Lung (tissue), 12 donors: Measurements from ENCODE around the gene RBPMS2. TPM values are rescaled to one million over a fixed set of nuclear protein-coding genes. Genes with fewer than 3 reads are reported as not detected.

Source experiments
- ATAC-seq: fragments of 200-7000 bp; cut with Tn5 transposase; one replicate; pipeline ENCODE4 v1.9.1; 2020; ENCODE audit warnings: moderate number of reproducible peaks; ENCODE audit not compliant: insufficient read depth, low FRiP score
- DNase-seq, 3 donors: peaks; one replicate each; pipeline ENCODE4 v3.0.0-alpha.2; 2013 to 2017
- H3K27ac ChIP-seq, 2 donors: one replicate each; pipeline ENCODE4 v1.5.1; 2013; ENCODE audit warnings: mild to moderate bottlenecking in 2 of 2, moderate library complexity in 2 of 2, control low read depth in 1 of 2, inconsistent platforms in 1 of 2, low read depth in 1 of 2, low read length in 1 of 2
- H3K27me3 ChIP-seq, 3 donors: one replicate each; pipeline ENCODE4 v1.5.1; 2013; ENCODE audit warnings: low read length in 2 of 3; ENCODE audit not compliant: control insufficient read depth in 3 of 3, insufficient read depth in 3 of 3
- H3K36me3 ChIP-seq, 4 donors: one replicate each; pipeline ENCODE4 v1.5.1; 2013; ENCODE audit warnings: low read length in 4 of 4, mild to moderate bottlenecking in 1 of 4, moderate library complexity in 1 of 4; ENCODE audit not compliant: control insufficient read depth in 4 of 4, insufficient read depth in 4 of 4
- H3K4me1 ChIP-seq, 5 donors: one replicate each; pipeline ENCODE4 v1.5.1; 2013; ENCODE audit warnings: low read length in 5 of 5, mild to moderate bottlenecking in 2 of 5, moderate library complexity in 1 of 5; ENCODE audit not compliant: control insufficient read depth in 5 of 5, insufficient read depth in 5 of 5
- H3K4me3 ChIP-seq: one replicate; pipeline ENCODE4 v1.5.1; 2013; ENCODE audit warnings: mild to moderate bottlenecking, control low read depth, moderate library complexity
- H3K9ac ChIP-seq, 2 donors: one replicate each; pipeline ENCODE4 v1.5.1; 2013; ENCODE audit warnings: low read length in 2 of 2, control low read depth in 1 of 2; ENCODE audit not compliant: insufficient read depth in 1 of 2
- H3K9me3 ChIP-seq, 4 donors: one replicate each; pipeline ENCODE4 v1.5.1; 2013; ENCODE audit warnings: low read length in 3 of 4, mild to moderate bottlenecking in 1 of 4, moderate library complexity in 1 of 4; ENCODE audit not compliant: control insufficient read depth in 4 of 4, insufficient read depth in 3 of 4
- WGBS, 2 donors: extraction: QIAGEN DNeasy Blood & Tissue Kit; methylation state at CpG; one replicate each; pipeline ENCODE4 v1.1.7; 2013; 5-methylcytosine and 5-hydroxymethylcytosine counted together
- polyA plus RNA-seq, 2 donors: library from polyadenylated mRNA; stranded (reverse); fragments of 200-250 nt; gene quantifications; one replicate each; pipeline ENCODE4 v1.2.1, GENCODE V29; 2013
- total RNA-seq, 2 donors: library from RNA; depleted of rRNA in 1 of 2; stranded (reverse); fragments of >200 nt in 1 of 2; gene quantifications; one replicate each; pipeline ENCODE4 v1.2.1, GENCODE V29; 2014 to 2021
- TF ChIP-seq, protein P1 (sequence below): IDR thresholded peaks from 2 replicates; pipeline ENCODE4 v1.5.1; 2012; ENCODE audit warnings: mild to moderate bottlenecking; ENCODE audit errors: control extremely low read depth, extremely low read depth
- donor health status: control.
- donor health status: control.
- donor health status: Bipolar disorder and iron deficiency.
- donor health status: healthy.
- donor health status: DM: yes; HTN: yes; CAD: no.

Gene RBPMS2
- total and polyA plus RNA-seq, 4 donors = 0.68 to 3.9 (median 2.3) TPM

DNA sequence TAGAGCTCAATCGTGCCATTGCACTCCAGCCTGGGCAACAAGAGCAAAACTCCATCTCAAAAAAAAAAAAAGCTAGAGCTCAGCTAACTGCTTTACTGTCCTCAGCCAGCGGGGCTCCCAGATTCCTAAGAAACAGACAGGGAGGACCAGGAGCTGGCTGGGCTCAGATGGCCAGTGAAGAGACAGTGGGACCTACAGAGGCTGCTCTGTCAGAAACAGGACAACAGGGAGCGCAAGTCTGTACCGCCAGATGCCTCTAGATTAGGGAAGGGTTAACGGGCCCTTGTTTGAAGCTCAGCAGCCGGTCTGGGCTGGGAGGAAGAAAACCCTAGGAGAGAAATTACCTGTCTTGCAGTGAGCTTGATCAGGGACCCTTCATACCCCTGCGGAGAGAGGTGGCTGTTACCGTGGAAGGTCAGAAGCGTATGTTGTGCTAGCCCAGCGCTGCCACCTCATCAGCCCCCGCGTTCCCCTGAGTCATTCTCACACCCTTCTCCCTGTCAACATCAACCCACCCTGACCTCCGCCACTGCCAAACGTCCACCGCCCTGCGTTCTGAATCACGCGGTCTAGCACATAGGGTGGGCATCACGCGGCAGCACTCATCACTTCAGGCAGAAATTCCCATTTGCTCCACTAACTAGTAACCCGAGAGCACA, 25.3 kb downstream of the RBPMS2 start:
- H3K4me1 ChIP-seq = no peaks in the 10 kb centered on the region
- H3K36me3 ChIP-seq = peaks cover 0 to 1% (median 0%) of the 10 kb centered on the region in 4 donors
- H3K27ac ChIP-seq = peak overlapping the region in 1 of 2 donors; percentile 95
- DNase-seq = peak in 1 of 3 donors; percentile 35
- TF ChIP-seq, protein P1, sequence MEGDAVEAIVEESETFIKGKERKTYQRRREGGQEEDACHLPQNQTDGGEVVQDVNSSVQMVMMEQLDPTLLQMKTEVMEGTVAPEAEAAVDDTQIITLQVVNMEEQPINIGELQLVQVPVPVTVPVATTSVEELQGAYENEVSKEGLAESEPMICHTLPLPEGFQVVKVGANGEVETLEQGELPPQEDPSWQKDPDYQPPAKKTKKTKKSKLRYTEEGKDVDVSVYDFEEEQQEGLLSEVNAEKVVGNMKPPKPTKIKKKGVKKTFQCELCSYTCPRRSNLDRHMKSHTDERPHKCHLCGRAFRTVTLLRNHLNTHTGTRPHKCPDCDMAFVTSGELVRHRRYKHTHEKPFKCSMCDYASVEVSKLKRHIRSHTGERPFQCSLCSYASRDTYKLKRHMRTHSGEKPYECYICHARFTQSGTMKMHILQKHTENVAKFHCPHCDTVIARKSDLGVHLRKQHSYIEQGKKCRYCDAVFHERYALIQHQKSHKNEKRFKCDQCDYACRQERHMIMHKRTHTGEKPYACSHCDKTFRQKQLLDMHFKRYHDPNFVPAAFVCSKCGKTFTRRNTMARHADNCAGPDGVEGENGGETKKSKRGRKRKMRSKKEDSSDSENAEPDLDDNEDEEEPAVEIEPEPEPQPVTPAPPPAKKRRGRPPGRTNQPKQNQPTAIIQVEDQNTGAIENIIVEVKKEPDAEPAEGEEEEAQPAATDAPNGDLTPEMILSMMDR = no peak
- H3K4me3 ChIP-seq = no peak overlapping the region
- H3K27me3 ChIP-seq = no peaks in the 10 kb centered on the region
- WGBS, 2 donors = 74 to 80% methylated on average over 21 of the region's 21 CpGs
- no peak overlapping the region for H3K9ac ChIP-seq
- H3K9me3 ChIP-seq = no peaks in the 10 kb centered on the region
- no peak for ATAC-seq

DNA sequence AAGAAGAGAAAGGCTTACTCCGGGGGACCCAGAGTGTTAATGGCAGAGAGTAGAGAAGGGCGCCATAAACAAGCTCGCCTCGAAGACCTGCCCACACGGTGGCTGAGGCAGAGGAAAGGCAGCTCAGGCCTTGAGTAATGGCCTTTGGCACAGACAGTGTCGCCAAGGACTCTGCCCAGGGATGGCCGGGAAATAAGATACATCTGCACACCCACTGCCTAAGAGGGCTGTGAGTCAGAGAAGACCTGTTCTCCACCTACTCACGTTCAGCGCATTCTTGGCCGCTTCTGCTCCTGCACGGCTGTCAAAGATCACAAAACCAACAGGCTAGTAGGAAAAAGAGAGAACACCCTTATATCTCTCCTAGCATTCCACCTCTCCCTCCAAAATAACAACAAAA, 26.2 kb downstream of the RBPMS2 start:
- no peak overlapping the region for H3K9ac ChIP-seq
- 91 to 95% methylated on average over 11 of the region's 11 CpGs for WGBS, 2 donors
- TF ChIP-seq, protein P1 = no peak
- H3K4me1 ChIP-seq = no peaks in the 10 kb centered on the region
- H3K36me3 ChIP-seq = peaks cover 0 to 1% (median 0%) of the 10 kb centered on the region in 4 donors
- H3K27me3 ChIP-seq = no peaks in the 10 kb centered on the region
- peak overlapping the region in 1 of 2 donors; percentile 95 for H3K27ac ChIP-seq
- no peaks in the 10 kb centered on the region for H3K9me3 ChIP-seq
- no peak for DNase-seq
- no peak overlapping the region for H3K4me3 ChIP-seq
- ATAC-seq = no peak

DNA sequence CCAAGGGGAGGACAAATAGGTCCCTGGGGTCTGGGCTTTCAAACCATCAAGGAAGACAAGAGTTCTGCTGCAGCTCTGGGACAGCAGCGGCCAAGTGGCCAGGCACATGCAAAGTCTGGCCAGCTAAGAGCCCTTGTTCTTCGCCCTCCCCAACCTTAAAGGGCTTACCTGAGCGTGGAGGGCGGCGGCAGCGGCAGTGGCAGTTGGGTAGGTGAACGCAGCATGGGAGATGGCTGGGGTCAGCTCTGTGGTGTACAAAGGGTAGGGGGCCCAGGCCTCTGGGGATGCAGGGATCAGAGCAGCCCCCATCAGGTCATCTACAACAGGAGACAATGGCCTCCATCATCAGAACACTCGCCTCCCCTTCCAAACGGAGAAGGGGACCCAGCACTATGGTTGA, 27.1 kb downstream of the RBPMS2 start:
- peak overlapping the region in 1 of 2 donors; percentile 55 for H3K27ac ChIP-seq
- peaks cover 0 to 1% (median 0%) of the 10 kb centered on the region in 4 donors for H3K36me3 ChIP-seq
- DNase-seq (no peak), ATAC-seq (no peak)
- H3K4me1 ChIP-seq = no peaks in the 10 kb centered on the region
- H3K27me3 ChIP-seq = no peaks in the 10 kb centered on the region
- H3K9me3 ChIP-seq = no peaks in the 10 kb centered on the region
- no peak overlapping the region for H3K9ac ChIP-seq
- WGBS, 2 donors = 95 to 97% methylated on average over 9 of the region's 9 CpGs
- no peak overlapping the region for H3K4me3 ChIP-seq
- TF ChIP-seq, protein P1 = no peak
